Cerebellar nuclear complex (tissue), 1 donor: ENCODE measurements around the gene HEATR5A.
"Not testable (repeated sequence)": the region's sequence is repeated elsewhere in the genome, so short reads cannot be mapped to it uniquely, and the experiment has no call there.

Experiments used
- DNase-seq, 2 experiments: peaks; one replicate each; lab custom pipeline; 2025; lab: John Stamatoyannopoulos, UW

The HEATR5A gene

GRCh38 chr14:31420319-31421111, at the start of gene HEATR5A:
TSS of gene HEATR5A (minus strand) at chr14:31420550. CDS start at chr14:31402975, 17,575 bp downstream.
- peak in 1 of 2 experiments; percentile 41 for DNase-seq

- no peak for DNase-seq
These were observed 46.2 kb upstream of the HEATR5A start for GRCh38 chr14:31466554-31466953.

- DNase-seq = no peak
These were observed 44.8 kb upstream of the HEATR5A start for GRCh38 chr14:31465111-31465510.

- not testable (repeated sequence) for DNase-seq
These were observed 42.1 kb upstream of the HEATR5A start for GRCh38 chr14:31462450-31462849.

- DNase-seq = no peak
These were observed 41.2 kb upstream of the HEATR5A start for GRCh38 chr14:31461545-31461944.

- no peak for DNase-seq
These were observed 37.6 kb upstream of the HEATR5A start for GRCh38 chr14:31457665-31458659.

GRCh38 chr14:31456841-31457664, 36.7 kb upstream of the HEATR5A start, which contains the start of gene DTD2:
TSS of gene DTD2 (minus strand) at chr14:31457506. CDS start at chr14:31457393, 113 bp downstream.
- DNase-seq = peak; percentile 56 to 90

- no peak for DNase-seq
These were observed 29.7 kb upstream of the HEATR5A start for GRCh38 chr14:31449971-31450610.

- no peak for DNase-seq
These were observed 28.8 kb upstream of the HEATR5A start for GRCh38 chr14:31449136-31449535.

GRCh38 chr14:31445703-31446102, 25.4 kb upstream of the HEATR5A start:
- DNase-seq = no peak

GRCh38 chr14:31442284-31442683, 21.9 kb upstream of the HEATR5A start:
- no peak for DNase-seq

- DNase-seq = no peak
These were observed 21.1 kb upstream of the HEATR5A start for GRCh38 chr14:31441273-31442111.

- no peak for DNase-seq
These were observed 19.9 kb upstream of the HEATR5A start for GRCh38 chr14:31440280-31440679.

GRCh38 chr14:31439561-31439960, 19.2 kb upstream of the HEATR5A start:
- no peak for DNase-seq

- not testable (repeated sequence) for DNase-seq
These were observed 16.8 kb upstream of the HEATR5A start for GRCh38 chr14:31437045-31437691.

- DNase-seq = no peak
These were observed 14.9 kb upstream of the HEATR5A start for GRCh38 chr14:31435276-31435675.

GRCh38 chr14:31430634-31431264, 10.4 kb upstream of the HEATR5A start:
- no peak for DNase-seq

GRCh38 chr14:31429791-31430190, 9.4 kb upstream of the HEATR5A start:
- DNase-seq = no peak

- DNase-seq = no peak
These were observed 7.7 kb upstream of the HEATR5A start for GRCh38 chr14:31428011-31428410.
